Activated T-helper 9 cell treated with anti-CD3 and anti-CD28 coated beads, Interleukin-2, amount 50 U/mL, for 16 hours (primary cell): ENCODE data around the gene CCDC91.

Experiments
- DNase-seq: peaks from one replicate; pipeline ENCODE4 v3.0.0-alpha.2; 2020; ENCODE audit warnings: low read depth

The CCDC91 gene

DNA sequence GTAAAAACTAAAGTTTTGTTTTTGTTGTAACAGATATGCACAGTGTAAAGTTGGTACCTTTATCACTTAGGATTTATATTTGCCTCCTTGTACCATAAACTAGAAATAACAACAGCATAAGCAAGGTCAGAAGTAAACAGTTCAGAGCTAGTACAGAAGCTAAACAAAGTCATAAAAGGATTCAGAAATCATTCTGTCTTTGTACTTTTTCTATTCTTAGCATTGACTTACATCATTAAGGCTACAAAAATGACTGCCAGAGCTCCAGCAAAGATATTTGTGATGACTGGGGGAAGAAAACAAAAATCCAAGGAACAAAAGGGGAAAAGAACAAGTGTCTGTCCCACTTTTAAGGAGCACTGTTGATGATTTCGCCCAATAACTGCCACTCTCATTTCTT is 347.2 kb downstream of the CCDC91 start:
- DNase-seq = no peak

DNA sequence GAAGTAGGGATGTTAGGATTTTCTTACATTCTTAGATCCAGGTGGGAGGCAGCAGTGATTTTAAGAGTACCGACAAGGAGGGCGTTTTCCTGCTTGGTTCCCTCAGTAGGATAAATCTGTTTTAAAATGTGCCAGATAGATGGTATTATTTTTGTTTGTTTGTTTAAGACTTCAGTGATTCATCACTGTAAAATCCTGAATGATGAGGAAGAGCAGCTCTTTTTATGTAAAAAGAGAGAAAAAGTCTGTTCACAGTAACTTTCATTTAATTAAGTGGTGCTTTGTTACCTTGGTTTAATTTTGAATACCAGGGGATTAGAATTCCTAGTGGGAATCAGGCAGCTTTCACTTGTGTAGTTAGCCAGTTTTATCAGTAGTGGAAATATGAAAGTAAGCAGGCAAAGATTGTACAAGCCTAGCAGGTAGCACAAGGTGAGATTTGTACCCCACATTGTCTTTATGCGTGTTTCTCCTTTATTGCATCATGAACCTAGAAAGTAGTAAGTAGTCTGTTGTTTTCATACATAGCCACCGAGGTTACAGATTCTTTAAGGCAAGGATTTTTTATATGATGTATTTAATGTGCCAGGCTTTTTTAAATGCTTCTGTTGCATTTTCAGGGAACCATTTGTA is 349.6 kb downstream of the CCDC91 start:
- DNase-seq = no peak

DNA sequence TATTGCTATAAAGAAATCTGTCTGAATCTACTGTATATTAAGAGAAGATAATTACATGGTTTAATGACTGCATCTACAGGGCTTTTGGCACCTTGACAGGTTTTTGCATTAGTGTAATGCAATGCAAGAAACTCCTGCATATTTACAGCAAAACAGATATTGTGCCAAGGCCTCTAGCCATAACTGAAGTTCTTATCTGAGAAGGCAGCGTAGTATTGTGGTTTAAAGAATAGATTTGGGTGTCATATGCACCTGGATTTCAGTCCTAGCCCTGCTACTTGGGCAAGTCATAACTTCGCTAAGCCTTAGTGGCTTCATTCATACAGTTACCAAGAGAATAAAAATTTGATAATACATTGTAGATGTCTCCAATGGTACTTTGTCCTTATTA is 350.1 kb downstream of the CCDC91 start:
- no peak for DNase-seq

DNA sequence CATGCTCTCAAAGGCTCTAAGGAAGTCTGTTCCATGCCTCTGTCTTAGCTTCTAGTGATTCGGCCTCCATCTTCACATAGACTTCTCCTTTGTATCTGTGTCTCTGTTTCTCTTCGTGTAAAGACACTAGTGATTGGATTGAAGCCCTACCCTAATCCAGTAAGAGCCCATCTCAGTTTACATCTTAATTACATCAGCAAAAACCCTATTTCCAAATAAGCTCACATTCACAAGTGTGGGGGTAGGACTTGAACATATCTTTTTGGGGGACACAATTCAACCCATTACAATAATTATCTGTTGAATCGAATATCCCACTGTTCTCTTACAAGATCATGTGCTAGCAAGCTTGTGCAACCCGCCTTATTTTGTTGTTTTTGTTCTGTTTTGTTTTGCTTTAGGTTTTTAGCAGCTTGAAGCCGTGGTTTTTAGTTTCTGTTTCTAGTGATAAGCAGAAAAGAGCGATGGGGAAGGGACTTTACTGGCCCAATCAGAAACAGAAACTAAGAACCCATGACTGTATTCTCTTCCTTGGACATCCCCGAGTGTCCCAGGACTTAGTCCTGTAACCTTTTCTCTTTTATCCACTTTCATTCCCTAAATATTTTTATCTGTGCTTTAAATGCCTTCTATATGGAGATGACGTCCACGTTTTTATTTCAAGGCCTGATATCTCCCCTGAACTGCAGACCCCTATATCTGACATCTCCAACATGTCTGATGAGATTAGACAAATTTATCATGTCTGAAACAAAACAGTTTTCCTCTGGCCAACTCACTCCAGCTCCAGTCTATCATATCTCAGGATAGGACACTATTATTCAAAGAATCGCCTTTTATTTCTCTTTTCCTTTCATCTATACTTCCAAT is 353.0 kb downstream of the CCDC91 start:
- no peak for DNase-seq

GRCh38 chr12:28550757-28551704 is 360.8 kb downstream of the CCDC91 start:
- DNase-seq = no peak

DNA sequence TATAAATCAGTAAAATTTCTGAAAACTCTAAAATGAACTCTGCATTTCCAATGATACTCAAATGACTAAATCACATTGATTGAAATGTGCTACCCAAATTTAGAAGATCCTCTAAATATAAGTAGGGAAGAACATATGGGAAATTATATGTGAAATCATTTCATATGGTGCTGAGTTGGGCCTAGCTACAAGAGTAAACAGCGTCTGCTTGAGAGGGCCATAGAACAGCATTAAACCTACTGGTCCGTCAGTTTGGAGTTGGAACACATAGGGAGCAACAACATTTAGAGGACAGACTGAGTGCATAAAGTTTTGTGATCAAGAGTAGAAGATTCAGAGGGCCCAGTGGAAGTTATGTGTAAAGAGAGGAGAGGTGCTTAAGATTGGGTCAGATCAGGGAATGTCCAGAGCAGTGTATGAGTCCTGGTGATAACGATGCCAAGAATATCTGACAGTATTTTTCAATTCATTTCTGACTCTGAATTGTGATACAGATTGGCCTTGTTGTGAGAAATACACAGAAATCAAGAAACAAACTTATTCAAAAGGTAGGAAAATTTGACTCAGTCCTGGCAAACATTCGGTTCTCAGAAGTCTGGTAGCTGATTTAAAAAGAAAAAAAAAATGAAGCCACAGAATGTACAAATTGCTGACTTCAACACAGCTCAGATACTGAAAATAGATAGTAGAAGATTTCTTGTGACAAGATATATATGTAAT is 362.2 kb downstream of the CCDC91 start:
- DNase-seq = no peak

DNA sequence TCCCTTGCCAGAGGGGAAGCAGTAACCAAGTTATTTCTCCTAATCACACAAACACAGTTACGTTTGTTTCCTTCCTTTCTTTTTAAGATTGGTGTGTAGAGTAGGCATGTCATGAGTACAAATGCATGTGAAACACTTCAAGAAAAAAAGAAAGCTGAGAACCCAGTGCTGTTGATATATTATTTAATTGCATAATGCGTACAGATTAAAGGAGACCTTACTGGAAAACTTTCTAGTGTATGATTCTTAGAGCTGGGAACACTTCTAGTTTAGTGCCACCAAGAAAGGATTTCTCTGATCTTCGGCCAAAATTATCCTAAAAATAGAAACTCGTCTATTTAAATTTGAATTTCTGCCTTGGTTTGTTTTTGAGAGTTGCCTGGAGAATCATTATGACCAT is 365.5 kb downstream of the CCDC91 start:
- no peak for DNase-seq

DNA sequence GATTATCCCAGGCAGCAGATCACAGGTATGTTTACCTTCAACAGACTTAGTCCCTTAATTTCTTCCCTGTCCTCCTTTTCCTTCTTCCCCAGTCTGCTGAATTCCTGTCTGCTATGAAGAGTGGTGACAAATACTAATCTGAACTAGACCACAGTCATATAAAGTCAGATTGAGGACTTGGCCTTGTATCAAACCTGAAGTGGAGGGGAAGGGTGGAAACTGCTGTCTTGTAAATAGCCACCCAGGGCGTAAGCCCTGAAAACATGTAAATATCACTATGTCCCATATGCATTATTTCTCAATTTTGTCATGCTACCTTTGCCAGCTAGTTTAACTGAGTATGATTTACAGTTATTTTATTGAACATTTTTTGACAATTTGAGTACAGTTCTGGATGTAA is 368.0 kb downstream of the CCDC91 start:
- no peak for DNase-seq

DNA sequence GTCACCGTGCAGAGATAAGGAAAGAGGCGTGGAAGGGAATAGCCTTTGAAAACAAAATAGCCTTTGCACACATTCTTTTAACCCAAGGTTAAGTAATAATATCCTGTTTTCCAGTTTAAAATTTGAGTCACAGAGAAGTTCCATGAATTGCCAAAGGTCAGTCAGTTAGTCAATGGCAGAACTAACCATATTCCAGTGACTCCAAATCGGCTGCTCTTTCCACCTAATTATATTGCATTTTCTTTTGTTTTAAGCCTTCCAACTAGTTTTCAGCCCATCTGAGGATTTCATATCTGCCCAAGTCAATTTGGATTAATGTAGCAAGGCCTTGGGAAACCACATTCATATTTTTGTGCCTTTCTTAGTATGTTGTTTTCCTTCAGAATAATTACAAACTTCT is 373.0 kb downstream of the CCDC91 start:
- no peak for DNase-seq

DNA sequence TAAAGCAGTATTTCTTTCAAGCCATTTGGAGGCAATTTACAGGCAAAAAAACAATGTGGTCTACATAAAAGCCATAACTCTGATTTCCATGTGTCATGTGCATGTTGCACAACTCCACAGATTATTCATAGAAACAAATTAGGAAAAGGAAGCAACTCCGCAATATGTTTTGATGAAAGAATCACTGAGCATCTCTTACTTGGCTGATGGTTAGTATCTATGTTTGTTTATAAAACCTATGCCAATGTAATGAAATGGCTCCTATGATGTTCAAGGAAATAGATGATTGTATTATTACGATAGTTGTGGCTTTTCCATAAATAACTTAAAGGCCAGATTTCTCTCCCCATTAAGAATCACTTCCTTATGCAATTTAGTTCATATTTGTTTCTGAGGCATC is 373.7 kb downstream of the CCDC91 start:
- no peak for DNase-seq

DNA sequence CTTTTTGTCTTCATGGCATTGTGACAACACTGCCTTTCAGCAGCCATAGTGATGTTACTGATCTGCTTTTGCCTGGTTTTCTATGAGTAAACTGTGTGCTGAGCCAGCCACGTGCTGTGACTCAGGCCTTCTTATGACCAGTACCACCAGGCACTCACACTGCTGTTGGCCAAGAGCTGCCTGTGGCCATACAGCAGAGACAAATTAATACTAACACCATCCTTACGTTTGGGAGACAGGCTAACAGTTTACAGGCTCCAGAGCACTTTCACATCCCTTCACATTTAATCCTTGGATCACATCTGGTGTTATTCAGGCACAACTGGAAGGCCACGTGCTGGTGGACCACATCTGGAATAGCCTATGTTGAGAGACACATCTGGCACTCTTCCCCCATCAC is 377.9 kb downstream of the CCDC91 start:
- DNase-seq = no peak

GRCh38 chr12:28568704-28569103 is 378.4 kb downstream of the CCDC91 start:
- no peak for DNase-seq

- no peak for DNase-seq
Observed at GRCh38 chr12:28569698-28570411, 379.6 kb downstream of the CCDC91 start.

DNA sequence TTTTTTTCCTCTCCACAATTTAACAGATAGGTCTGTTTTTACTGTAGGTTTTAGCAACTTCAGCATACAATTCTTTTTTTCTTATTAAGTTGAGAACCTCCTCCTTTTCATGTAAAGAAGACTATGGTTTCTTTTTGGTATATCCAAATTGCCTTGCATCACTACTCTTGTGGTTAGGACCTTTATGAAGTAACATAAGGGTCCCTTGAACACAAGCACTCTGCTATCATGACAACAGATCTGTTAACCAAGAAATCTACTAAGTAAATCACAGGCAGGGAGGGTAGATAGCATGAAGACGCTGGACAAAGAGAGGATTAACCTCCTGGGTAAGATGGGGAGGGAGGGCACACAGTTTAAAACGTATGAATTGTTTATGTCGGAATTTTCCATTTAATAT is 380.6 kb downstream of the CCDC91 start:
- DNase-seq = no peak

- no peak for DNase-seq
Observed at GRCh38 chr12:28574746-28575592, 384.7 kb downstream of the CCDC91 start.

- DNase-seq = no peak
Observed at GRCh38 chr12:28575593-28576205, 385.4 kb downstream of the CCDC91 start.

DNA sequence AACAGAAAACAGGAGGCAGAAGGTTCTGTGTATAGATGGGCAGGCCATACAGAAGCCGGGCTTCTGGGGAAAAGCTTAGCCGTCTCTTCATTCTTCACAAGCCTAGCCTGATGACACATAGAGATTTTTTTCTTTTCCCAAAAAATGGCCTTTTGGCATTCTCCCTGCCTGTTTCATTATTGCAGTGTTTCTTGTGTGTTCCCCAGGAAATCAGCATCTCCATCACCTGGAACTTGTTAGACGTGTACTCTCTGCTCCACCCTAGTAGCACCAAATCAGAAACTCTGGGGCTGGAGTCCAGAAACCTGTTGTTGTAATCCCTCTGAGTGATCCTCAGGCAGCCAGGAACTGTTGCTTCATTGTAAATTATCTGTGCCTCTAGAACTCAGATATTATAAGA is 388.1 kb downstream of the CCDC91 start:
- DNase-seq = no peak

GRCh38 chr12:28578833-28579252 is 388.6 kb downstream of the CCDC91 start:
- DNase-seq = no peak

- no peak for DNase-seq
Observed at GRCh38 chr12:28582672-28583376, 392.6 kb downstream of the CCDC91 start.
